MM.1S (cell line): ENCODE results near the gene TMEM161B.

Source experiments
- DNase-seq: peaks from one replicate; pipeline ENCODE4 v3.0.0-alpha.2; 2015
- H2AFZ ChIP-seq: fragments of 300-600 bp; sonication (generic); 2 replicates; pipeline ENCODE4 v1.6.0; 2016; ENCODE audit warnings: antibody characterized with exemption, low read length
- H3F3A ChIP-seq: fragments of 300-600 bp; sonication (generic); 2 replicates; pipeline ENCODE4 v1.6.1; 2016; ENCODE audit warnings: mild to moderate bottlenecking, antibody characterized with exemption, low read length, moderate library complexity, mixed read lengths; ENCODE audit not compliant: insufficient read depth
- H3K27ac ChIP-seq: fragments of 300-600 bp; sonication (generic); 2 replicates; pipeline ENCODE4 v1.5.1; 2016; ENCODE audit warnings: mild to moderate bottlenecking, low read length
- H3K27me3 ChIP-seq: fragments of 300-600 bp; sonication (generic); replicated peaks from 2 replicates; pipeline ENCODE4 v1.6.0; 2016; ENCODE audit warnings: low read length; ENCODE audit not compliant: insufficient read depth
- H3K36me3 ChIP-seq: fragments of 300-600 bp; sonication (generic); replicated peaks from 2 replicates; pipeline ENCODE4 v1.6.1; 2016; ENCODE audit warnings: mild to moderate bottlenecking, low read length, mixed read lengths; ENCODE audit not compliant: insufficient read depth
- H3K4me1 ChIP-seq: fragments of 300-600 bp; sonication (generic); 2 replicates; pipeline ENCODE4 v1.6.1; 2016; ENCODE audit warnings: low read length, mixed read lengths
- H3K4me2 ChIP-seq: fragments of 300-600 bp; sonication (generic); 2 replicates; pipeline ENCODE4 v1.6.0; 2016; ENCODE audit warnings: low read depth, low read length
- H3K4me3 ChIP-seq: fragments of 300-600 bp; sonication (generic); 2 replicates; pipeline ENCODE4 v1.5.1; 2016; ENCODE audit warnings: low read length, mixed read lengths
- H3K79me2 ChIP-seq: fragments of 300-600 bp; sonication (generic); 2 replicates; pipeline ENCODE4 v1.6.1; 2016; ENCODE audit warnings: mixed run types, low read length, mixed read lengths
- H3K9ac ChIP-seq: fragments of 300-600 bp; sonication (generic); 2 replicates; pipeline ENCODE4 v1.6.1; 2016; ENCODE audit warnings: low read length, mixed read lengths
- H3K9me2 ChIP-seq: fragments of 300-600 bp; sonication (generic); replicated peaks from 2 replicates; pipeline ENCODE4 v1.6.1; 2016; ENCODE audit warnings: mild to moderate bottlenecking, low read length, mixed read lengths; ENCODE audit not compliant: insufficient read depth
- H3K9me3 ChIP-seq: fragments of 300-600 bp; sonication (generic); replicated peaks from 2 replicates; pipeline ENCODE4 v1.6.1; 2016; ENCODE audit warnings: mild to moderate bottlenecking, low read length, mixed read lengths; ENCODE audit not compliant: insufficient read depth
- H4K20me1 ChIP-seq: fragments of 300-600 bp; sonication (generic); 2 replicates; pipeline ENCODE4 v1.6.1; 2016; ENCODE audit warnings: mild to moderate bottlenecking, low read length, moderate library complexity, mixed read lengths; ENCODE audit not compliant: insufficient read depth
- CTCF ChIP-seq: fragments of 300-600 bp; sonication (generic); IDR thresholded peaks from 2 replicates; pipeline ENCODE4 v1.5.1; 2016; ENCODE audit warnings: antibody characterized with exemption, low read length, mixed read lengths
- EZH2 ChIP-seq: fragments of 300-600 bp; sonication (generic); optimal IDR thresholded peaks from 2 replicates; pipeline ENCODE3; 2017; ENCODE audit warnings: low read depth, mild to moderate bottlenecking, antibody characterized with exemption, low read length, mixed read lengths
- EZH2phosphoT487 ChIP-seq: fragments of 300-600 bp; sonication (generic); IDR thresholded peaks from 2 replicates; pipeline ENCODE4 v1.6.1; 2018; ENCODE audit warnings: antibody characterized with exemption, low read length

TMEM161B gene

GRCh38 chr5:88207575-88207974 lies 61.1 kb downstream of the TMEM161B start:
- Histone ChIP-seq H3K36me3 (no peaks in the 10 kb centered on the region; the same call in 1 of the 2 replicates), H3K27ac (no peak overlapping the region), H3K9me3 (no peaks in the 10 kb centered on the region)

GRCh38 chr5:88203981-88204750 lies 64.5 kb downstream of the TMEM161B start:
- Histone ChIP-seq H3K4me1 (no peaks in the 10 kb centered on the region), H3F3A (no peaks in the 10 kb centered on the region), H4K20me1 (no peaks in the 10 kb centered on the region), H3K36me3 (no peaks in the 10 kb centered on the region; the same call in 1 of the 2 replicates), H3K27me3 (no peaks in the 10 kb centered on the region), H2AFZ (no peak overlapping the region), H3K27ac (no peak overlapping the region), H3K4me2 (no peak overlapping the region), H3K9me3 (no peaks in the 10 kb centered on the region), H3K4me3 (no peak overlapping the region), H3K9ac (no peak overlapping the region), H3K79me2 (no peaks in the 10 kb centered on the region), H3K9me2 (no peaks in the 10 kb centered on the region)
- no peak for TF ChIP-seq CTCF
- TF ChIP-seq EZH2phosphoT487, result no peak
- no peak for TF ChIP-seq EZH2
- DNase-seq, result no peak

More at GRCh38 chr5:88207575-88207974, 61.1 kb downstream of the TMEM161B start:
- TF ChIP-seq EZH2 (no peak), EZH2phosphoT487 (no peak), CTCF (no peak)
- H3K79me2 ChIP-seq, result no peaks in the 10 kb centered on the region
- no peaks in the 10 kb centered on the region for H3K9me2 ChIP-seq
- no peaks in the 10 kb centered on the region for H3F3A ChIP-seq
- H3K4me1 ChIP-seq, result no peaks in the 10 kb centered on the region
- H3K4me2 ChIP-seq, result no peak overlapping the region
- H3K27me3 ChIP-seq, result no peaks in the 10 kb centered on the region
- DNase-seq, result no peak
- no peaks in the 10 kb centered on the region for H4K20me1 ChIP-seq
- H3K4me3 ChIP-seq, result no peak overlapping the region
- H3K9ac ChIP-seq, result no peak overlapping the region
- H2AFZ ChIP-seq, result no peak overlapping the region

- Histone ChIP-seq H3K4me2 (no peak overlapping the region), H3K9ac (no peak overlapping the region), H3K79me2 (no peaks in the 10 kb centered on the region), H3K4me3 (no peak overlapping the region), H3K27ac (no peak overlapping the region), H4K20me1 (no peaks in the 10 kb centered on the region), H3K36me3 (peaks cover 3% of the 10 kb centered on the region; the same call in 1 of the 2 replicates), H3F3A (no peaks in the 10 kb centered on the region), H3K9me2 (no peaks in the 10 kb centered on the region), H2AFZ (no peak overlapping the region), H3K4me1 (no peaks in the 10 kb centered on the region), H3K9me3 (no peaks in the 10 kb centered on the region), H3K27me3 (no peaks in the 10 kb centered on the region)
- TF ChIP-seq EZH2phosphoT487, result no peak
- no peak for DNase-seq
These were observed 73.0 kb downstream of the TMEM161B start for GRCh38 chr5:88195636-88196035.

DNA sequence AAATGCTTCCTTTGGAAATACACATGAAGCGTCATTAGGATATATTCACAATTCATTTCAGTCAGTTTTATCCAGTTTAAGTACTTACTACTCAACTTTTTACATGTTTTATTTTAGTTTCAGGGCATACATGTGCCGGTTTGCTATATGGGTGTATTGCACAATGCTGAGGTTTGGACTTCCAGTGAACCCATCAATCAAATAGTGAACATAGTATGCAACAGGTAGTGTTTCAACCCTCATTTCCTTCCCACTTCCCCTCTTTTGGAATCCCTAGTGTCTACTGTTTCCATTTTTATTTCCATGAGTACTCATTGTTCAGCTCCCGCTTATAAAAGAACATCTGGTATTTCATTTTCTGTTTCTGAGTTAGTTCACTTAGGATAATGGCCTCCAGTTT lies 74.7 kb downstream of the TMEM161B start:
- Histone ChIP-seq H3K9me2 (no peaks in the 10 kb centered on the region), H4K20me1 (no peaks in the 10 kb centered on the region), H3K4me3 (no peak overlapping the region), H3K4me2 (no peak overlapping the region), H3K9ac (no peak overlapping the region), H3K36me3 (peaks cover 3% of the 10 kb centered on the region; the same call in 1 of the 2 replicates), H3K4me1 (no peaks in the 10 kb centered on the region), H3K27ac (no peak overlapping the region), H3K27me3 (no peaks in the 10 kb centered on the region), H2AFZ (no peak overlapping the region), H3K9me3 (no peaks in the 10 kb centered on the region), H3F3A (no peaks in the 10 kb centered on the region), H3K79me2 (no peaks in the 10 kb centered on the region)
- DNase-seq, result no peak
- no peak for TF ChIP-seq CTCF
- TF ChIP-seq EZH2, result no peak
- no peak for TF ChIP-seq EZH2phosphoT487
